CD14-positive monocyte (primary cell): Measurements from ENCODE around the gene SNX11. TPM values are rescaled to one million over a fixed set of nuclear protein-coding genes. Genes with fewer than 3 reads are reported as not detected.

Source experiments
- DNase-seq, 3 donors: peaks; one replicate each; pipeline ENCODE4 v3.0.0-alpha.2; 2011 to 2022
- H2AFZ ChIP-seq: 2 replicates; pipeline ENCODE4 v1.6.0; 2012; ENCODE audit warnings: mild to moderate bottlenecking, low read depth, low read length, inconsistent platforms; ENCODE audit not compliant: insufficient read depth, poor library complexity, severe bottlenecking
- H3K27ac ChIP-seq, 2 donors: 1 replicate in 1 of 2; 2 replicates in 1 of 2; pipeline ENCODE4 v1.5.1; 2012 to 2013; ENCODE audit warnings: low read length in 2 of 2, control low read depth in 1 of 2, inconsistent platforms in 1 of 2, low read depth in 1 of 2, mild to moderate bottlenecking in 1 of 2
- H3K27me3 ChIP-seq, 2 donors: one replicate each; pipeline versions ENCODE4 v1.6.0 to v1.6.1; 2011 to 2013; ENCODE audit warnings: low read length in 2 of 2; ENCODE audit not compliant: control insufficient read depth in 2 of 2, insufficient read depth in 2 of 2
- H3K36me3 ChIP-seq, 2 donors: replicated peaks in 1 of 2; 1 replicate in 1 of 2; 2 replicates in 1 of 2; pipeline versions ENCODE4 v1.5.1 to v1.6.1; 2012 to 2013; ENCODE audit warnings: low read length in 2 of 2, control low read depth in 1 of 2, inconsistent platforms in 1 of 2, mild to moderate bottlenecking in 1 of 2; ENCODE audit not compliant: insufficient read depth in 2 of 2, control insufficient read depth in 1 of 2
- H3K4me1 ChIP-seq, 2 donors: 1 replicate in 1 of 2; 2 replicates in 1 of 2; pipeline versions ENCODE4 v1.5.1 to v1.6.1; 2012 to 2013; ENCODE audit warnings: low read length in 2 of 2, control low read depth in 1 of 2, inconsistent platforms in 1 of 2, mild to moderate bottlenecking in 1 of 2, moderate library complexity in 1 of 2; ENCODE audit not compliant: insufficient read depth in 2 of 2, control insufficient read depth in 1 of 2
- H3K4me2 ChIP-seq: replicated peaks from 2 replicates; pipeline ENCODE3; 2012; ENCODE audit warnings: low read length, moderate library complexity, mild to moderate bottlenecking; ENCODE audit not compliant: poor library complexity, severe bottlenecking; ENCODE audit errors: extremely low read depth
- H3K4me3 ChIP-seq, 3 experiments: fragments of 200-600 bp in 1 of 3; sonication (generic) in 1 of 3; replicated peaks in 1 of 3; 1 replicate in 2 of 3; 2 replicates in 1 of 3; pipeline ENCODE4 v1.5.1; 2011 to 2013; ENCODE audit warnings: low read length in 3 of 3, mild to moderate bottlenecking in 3 of 3, control low read depth in 2 of 3, low read depth in 2 of 3, inconsistent platforms in 1 of 3, moderate library complexity in 1 of 3
- H3K79me2 ChIP-seq: 2 replicates; pipeline ENCODE4 v1.6.0; 2012; ENCODE audit warnings: mild to moderate bottlenecking, control low read depth, inconsistent platforms, low read length, moderate library complexity; ENCODE audit not compliant: insufficient read depth
- H3K9ac ChIP-seq: 2 replicates; pipeline ENCODE4 v1.6.0; 2017; ENCODE audit warnings: low read length, mild to moderate bottlenecking; ENCODE audit not compliant: insufficient read depth, poor library complexity, severe bottlenecking
- H3K9me3 ChIP-seq, 2 donors: replicated peaks in 1 of 2; 1 replicate in 1 of 2; 2 replicates in 1 of 2; pipeline versions ENCODE4 v1.5.1 to v1.6.1; 2012 to 2013; ENCODE audit warnings: low read length in 2 of 2, control low read depth in 1 of 2; ENCODE audit not compliant: control insufficient read depth in 1 of 2, insufficient read depth in 1 of 2
- H4K20me1 ChIP-seq: 2 replicates; pipeline ENCODE4 v1.6.0; 2012; ENCODE audit warnings: mild to moderate bottlenecking, low read length, control low read depth, moderate library complexity; ENCODE audit not compliant: insufficient read depth
- H3K27ac Mint-ChIP-seq, 7 donors: one replicate each; pipeline ENCODE4 v1.8.0; 2020; ENCODE audit warnings: mild to moderate bottlenecking in 7 of 7, mixed read lengths in 7 of 7, moderate library complexity in 6 of 7, inconsistent platforms in 2 of 7
- H3K27me3 Mint-ChIP-seq, 3 donors: one replicate each; pipeline ENCODE4 v1.8.0; 2021 to 2022; ENCODE audit warnings: low read depth in 3 of 3, mild to moderate bottlenecking in 3 of 3, mixed read lengths in 3 of 3, moderate library complexity in 3 of 3, inconsistent platforms in 1 of 3
- H3K36me3 Mint-ChIP-seq, 2 donors: one replicate each; pipeline ENCODE4 v1.8.0; 2020; ENCODE audit warnings: mixed read lengths in 2 of 2, inconsistent platforms in 1 of 2, mild to moderate bottlenecking in 1 of 2
- H3K4me1 Mint-ChIP-seq: one replicate; pipeline ENCODE4 v1.8.0; 2020; ENCODE audit warnings: mild to moderate bottlenecking, mixed read lengths
- H3K4me3 Mint-ChIP-seq, 2 donors: one replicate each; pipeline ENCODE4 v1.8.0; 2020; ENCODE audit warnings: mild to moderate bottlenecking in 2 of 2, mixed read lengths in 2 of 2, moderate library complexity in 1 of 2
- H3K9me3 Mint-ChIP-seq, 7 donors: one replicate each; pipeline ENCODE4 v1.8.0; 2020 to 2022; ENCODE audit warnings: mixed read lengths in 7 of 7, mild to moderate bottlenecking in 6 of 7, moderate library complexity in 6 of 7, inconsistent platforms in 2 of 7
- WGBS: methylation state at CpG from one replicate; pipeline ENCODE4 v1.1.5; 2013; ENCODE audit warnings: missing lambda C conversion rate; ENCODE audit not compliant: insufficient coverage; 5-methylcytosine and 5-hydroxymethylcytosine counted together
- intact Hi-C, 2 donors: fragments of 100-400 bp; cut with micrococcal nuclease; formaldehyde crosslinking; loops; one replicate each; pipeline versions ENCODE4 v1.15.0 to v1.15.1; 2023
- polyA plus RNA-seq, 3 donors: library from polyadenylated mRNA; depleted of rRNA in 1 of 3; unstranded in 2 of 3; stranded (reverse) in 1 of 3; fragments of 300-500 nt in 2 of 3; fragments of >200 nt in 1 of 3; fragmentation: Illumina TruSeq in 2 of 3; gene quantifications; 1 replicate in 2 of 3; 2 replicates in 1 of 3; pipeline ENCODE4 v1.2.3, GENCODE V29; 2012 to 2021
- TF ChIP-seq, protein P1 (sequence below): fragments of 200-600 bp; IDR thresholded peaks from one replicate; pipeline ENCODE4 v1.8.0; 2022; ENCODE audit warnings: antibody characterized with exemption, mild to moderate bottlenecking

SNX11 gene
- polyA plus RNA-seq, 3 donors = 34.3 to 49.3 (median 48.4) TPM

GRCh38 chr17:48143629-48144028 lies 36.1 kb downstream of the SNX11 start:
- Mint-ChIP-seq H3K27ac (no peak overlapping the region), H3K36me3 (no peaks in the 10 kb centered on the region)

GRCh38 chr17:48144231-48144630 lies 36.7 kb downstream of the SNX11 start:
- Histone ChIP-seq H3K4me2 (no peak overlapping the region), H4K20me1 (no peaks in the 10 kb centered on the region), H3K27ac (no peak overlapping the region), H3K9me3 (no peaks in the 10 kb centered on the region), H3K4me3 (no peak overlapping the region), H3K36me3 (no peaks in the 10 kb centered on the region), H3K9ac (no peak overlapping the region), H3K27me3 (peaks cover 11 to 12% of the 10 kb centered on the region in 2 donors), H2AFZ (no peak overlapping the region), H3K4me1 (peaks cover 19 to 22% of the 10 kb centered on the region in 2 donors), H3K79me2 (no peaks in the 10 kb centered on the region)
- no peak overlapping the region for H3K4me3 Mint-ChIP-seq
- H3K4me1 Mint-ChIP-seq = peaks cover 17% of the 10 kb centered on the region
- H3K27ac Mint-ChIP-seq = no peak overlapping the region
- no peaks in the 10 kb centered on the region for H3K36me3 Mint-ChIP-seq
- TF ChIP-seq, protein P1, sequence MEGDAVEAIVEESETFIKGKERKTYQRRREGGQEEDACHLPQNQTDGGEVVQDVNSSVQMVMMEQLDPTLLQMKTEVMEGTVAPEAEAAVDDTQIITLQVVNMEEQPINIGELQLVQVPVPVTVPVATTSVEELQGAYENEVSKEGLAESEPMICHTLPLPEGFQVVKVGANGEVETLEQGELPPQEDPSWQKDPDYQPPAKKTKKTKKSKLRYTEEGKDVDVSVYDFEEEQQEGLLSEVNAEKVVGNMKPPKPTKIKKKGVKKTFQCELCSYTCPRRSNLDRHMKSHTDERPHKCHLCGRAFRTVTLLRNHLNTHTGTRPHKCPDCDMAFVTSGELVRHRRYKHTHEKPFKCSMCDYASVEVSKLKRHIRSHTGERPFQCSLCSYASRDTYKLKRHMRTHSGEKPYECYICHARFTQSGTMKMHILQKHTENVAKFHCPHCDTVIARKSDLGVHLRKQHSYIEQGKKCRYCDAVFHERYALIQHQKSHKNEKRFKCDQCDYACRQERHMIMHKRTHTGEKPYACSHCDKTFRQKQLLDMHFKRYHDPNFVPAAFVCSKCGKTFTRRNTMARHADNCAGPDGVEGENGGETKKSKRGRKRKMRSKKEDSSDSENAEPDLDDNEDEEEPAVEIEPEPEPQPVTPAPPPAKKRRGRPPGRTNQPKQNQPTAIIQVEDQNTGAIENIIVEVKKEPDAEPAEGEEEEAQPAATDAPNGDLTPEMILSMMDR = no peak
- H3K9me3 Mint-ChIP-seq = no peaks in the 10 kb centered on the region
- 80% methylated on average over 3 of the region's 8 CpGs for WGBS
- H3K27me3 Mint-ChIP-seq = peaks cover 24 to 32% (median 25%) of the 10 kb centered on the region in 3 donors
- DNase-seq = no peak
- intact Hi-C loops = no loop called here

More at GRCh38 chr17:48143629-48144028, 36.1 kb downstream of the SNX11 start:
- H3K4me1 Mint-ChIP-seq = peaks cover 17% of the 10 kb centered on the region
- no peak overlapping the region for H3K4me3 Mint-ChIP-seq
- Histone ChIP-seq H3K9me3 (no peaks in the 10 kb centered on the region), H3K4me2 (no peak overlapping the region), H3K36me3 (no peaks in the 10 kb centered on the region), H3K9ac (no peak overlapping the region), H3K27me3 (peaks cover 6 to 7% of the 10 kb centered on the region in 2 donors), H4K20me1 (no peaks in the 10 kb centered on the region), H3K4me3 (no peak overlapping the region), H3K27ac (no peak overlapping the region), H3K4me1 (peaks cover 22 to 25% of the 10 kb centered on the region in 2 donors), H2AFZ (no peak overlapping the region), H3K79me2 (no peaks in the 10 kb centered on the region)
- intact Hi-C loops = no loop called here
- TF ChIP-seq, protein P1 = no peak
- 79% methylated on average over 2 of the region's 6 CpGs for WGBS
- DNase-seq = no peak
- peaks cover 19 to 27% (median 24%) of the 10 kb centered on the region in 3 donors for H3K27me3 Mint-ChIP-seq
- no peaks in the 10 kb centered on the region for H3K9me3 Mint-ChIP-seq
